Liver (tissue), 9 donors: Measurements from ENCODE around the gene NDUFB7. TPM values are rescaled to one million over a fixed set of nuclear protein-coding genes. Genes with fewer than 3 reads are reported as not detected.

Experiments
- DNase-seq: peaks from one replicate; pipeline ENCODE4 v3.0.0-alpha.2; 2017; ENCODE audit warnings: low spot score
- H3K27ac ChIP-seq, 2 donors: one replicate each; pipeline ENCODE4 v1.7.0; 2013; ENCODE audit warnings: inconsistent platforms in 2 of 2, low read length in 2 of 2, control low read depth in 1 of 2, low read depth in 1 of 2, mild to moderate bottlenecking in 1 of 2
- H3K27me3 ChIP-seq, 4 donors: one replicate each; pipeline versions ENCODE4 v1.6.1 to v1.7.0; 2013; ENCODE audit warnings: low read length in 3 of 4, inconsistent platforms in 1 of 4, mild to moderate bottlenecking in 1 of 4, moderate library complexity in 1 of 4; ENCODE audit not compliant: control insufficient read depth in 4 of 4, insufficient read depth in 4 of 4
- H3K36me3 ChIP-seq, 4 donors: one replicate each; pipeline versions ENCODE4 v1.6.1 to v1.7.0; 2013; ENCODE audit warnings: low read length in 3 of 4, mild to moderate bottlenecking in 3 of 4, low read depth in 1 of 4, moderate library complexity in 1 of 4; ENCODE audit not compliant: control insufficient read depth in 4 of 4, insufficient read depth in 3 of 4
- H3K4me1 ChIP-seq, 4 donors: one replicate each; pipeline versions ENCODE4 v1.6.1 to v1.7.0; 2013; ENCODE audit warnings: low read length in 3 of 4, mild to moderate bottlenecking in 3 of 4, moderate library complexity in 1 of 4; ENCODE audit not compliant: control insufficient read depth in 4 of 4, insufficient read depth in 4 of 4
- H3K4me3 ChIP-seq, 3 donors: one replicate each; pipeline versions ENCODE4 v1.6.1 to v1.7.0; 2013; ENCODE audit warnings: low read length in 3 of 3, control low read depth in 1 of 3, low read depth in 1 of 3, mild to moderate bottlenecking in 1 of 3
- H3K9ac ChIP-seq, 2 donors: one replicate each; pipeline ENCODE4 v1.7.0; 2013; ENCODE audit warnings: low read length in 2 of 2, mild to moderate bottlenecking in 2 of 2, moderate library complexity in 2 of 2, control low read depth in 1 of 2, low read depth in 1 of 2
- H3K9me3 ChIP-seq, 4 donors: one replicate each; pipeline versions ENCODE4 v1.6.1 to v1.7.0; 2013; ENCODE audit warnings: low read length in 3 of 4; ENCODE audit not compliant: control insufficient read depth in 4 of 4
- ATF3 ChIP-seq: IDR thresholded peaks from 2 replicates; pipeline ENCODE4 v1.6.1; 2016; ENCODE audit warnings: antibody characterized with exemption
- CTCF ChIP-seq: fragments of 150-350 bp; IDR thresholded peaks from 2 replicates; pipeline ENCODE4 v1.5.1; 2017; ENCODE audit warnings: improper control_type of control experiment, low read depth, low read length; ENCODE audit not compliant: missing input control
- EGR1 ChIP-seq, 2 donors: IDR thresholded peaks; 2 replicates each; pipeline ENCODE4 v1.6.1; 2016 to 2018; ENCODE audit warnings: antibody characterized with exemption in 2 of 2, low read depth in 2 of 2
- FOXA1 ChIP-seq: IDR thresholded peaks from 2 replicates; pipeline ENCODE4 v1.6.1; 2016; ENCODE audit warnings: antibody characterized with exemption
- FOXA2 ChIP-seq: IDR thresholded peaks from 2 replicates; pipeline ENCODE4 v1.6.1; 2016; ENCODE audit warnings: antibody characterized with exemption
- GABPA ChIP-seq, 2 donors: IDR thresholded peaks in 1 of 2; conservative IDR thresholded peaks in 1 of 2; 2 replicates each; pipeline ENCODE4 v1.6.1; 2016; ENCODE audit warnings: antibody characterized with exemption in 2 of 2, mild to moderate bottlenecking in 1 of 2, moderate library complexity in 1 of 2
- HNF4A ChIP-seq, 2 donors: conservative IDR thresholded peaks; 2 replicates each; pipeline ENCODE4 v1.6.1; 2016; ENCODE audit warnings: antibody characterized with exemption in 2 of 2, mild to moderate bottlenecking in 2 of 2
- HNF4G ChIP-seq: IDR thresholded peaks from 2 replicates; pipeline ENCODE4 v1.6.1; 2016; ENCODE audit warnings: antibody characterized with exemption
- JUND ChIP-seq, 2 donors: IDR thresholded peaks; 2 replicates each; pipeline ENCODE4 v1.6.1; 2016; ENCODE audit warnings: antibody characterized with exemption in 2 of 2
- MAX ChIP-seq: IDR thresholded peaks from 2 replicates; pipeline ENCODE4 v1.6.1; 2016; ENCODE audit warnings: antibody characterized with exemption
- NR2F2 ChIP-seq: IDR thresholded peaks from 2 replicates; pipeline ENCODE4 v1.6.1; 2016; ENCODE audit warnings: antibody characterized with exemption
- RAD21 ChIP-seq, 2 donors: IDR thresholded peaks; 2 replicates each; pipeline ENCODE4 v1.6.1; 2016; ENCODE audit warnings: antibody characterized with exemption in 2 of 2, mild to moderate bottlenecking in 2 of 2
- REST ChIP-seq: IDR thresholded peaks from 2 replicates; pipeline ENCODE4 v1.6.1; 2016; ENCODE audit warnings: antibody characterized with exemption, mild to moderate bottlenecking
- RXRA ChIP-seq, 2 donors: IDR thresholded peaks; 2 replicates each; pipeline ENCODE4 v1.6.1; 2017 to 2018; ENCODE audit warnings: antibody characterized with exemption in 2 of 2, mild to moderate bottlenecking in 1 of 2
- SP1 ChIP-seq: IDR thresholded peaks from 2 replicates; pipeline ENCODE4 v1.6.1; 2018; ENCODE audit warnings: antibody characterized with exemption, mild to moderate bottlenecking
- TAF1 ChIP-seq: conservative IDR thresholded peaks from 2 replicates; pipeline ENCODE4 v1.6.1; 2016; ENCODE audit warnings: antibody characterized with exemption, mild to moderate bottlenecking
- YY1 ChIP-seq: IDR thresholded peaks from 2 replicates; pipeline ENCODE4 v1.6.1; 2016; ENCODE audit warnings: antibody characterized with exemption, mild to moderate bottlenecking
- ZBTB33 ChIP-seq: IDR thresholded peaks from 2 replicates; pipeline ENCODE4 v1.6.1; 2016; ENCODE audit warnings: antibody characterized with exemption
- WGBS: extraction: QIAGEN DNeasy Blood & Tissue Kit; methylation state at CpG from one replicate; pipeline ENCODE4 v1.1.7; 2013; 5-methylcytosine and 5-hydroxymethylcytosine counted together
- polyA plus RNA-seq, 2 donors: library from polyadenylated mRNA; stranded (reverse) in 1 of 2; unstranded in 1 of 2; fragments of 200-250 nt in 1 of 2; fragments of >200 nt in 1 of 2; fragmentation: Nextera tagmentation in 1 of 2; extraction: Ambion mirVana in 1 of 2; gene quantifications; one replicate each; pipeline versions ENCODE4 v1.2.1 to v1.2.3, GENCODE V29; 2013 to 2015
- total RNA-seq, 2 donors: library from RNA; depleted of rRNA; stranded (reverse); fragments of >200 nt; gene quantifications; one replicate each; pipeline ENCODE4 v1.2.3, GENCODE V29; 2014
- donor health status: healthy.
- donor health status: healthy.
- donor health status: healthy.
- donor health status: healthy.
- donor health status: healthy.

NDUFB7 gene
- total RNA-seq: 100 to 1,000 TPM; 110 to 222 TPM
- polyA plus RNA-seq: 100 to 1,000 TPM; 282 to 293 TPM

GRCh38 chr19:14571695-14572490 is at the start of gene NDUFB7:
Gene NDUFB7, minus strand, starts transcription at chr19:14572066. Its CDS starts 66 bp downstream, at chr19:14572000.
- TF ChIP-seq HNF4A (conservative IDR thresholded peaks at IDR 0.05) (peak; percentile 15 to 59), HNF4G (no peak), RXRA (IDR thresholded peaks at IDR 0.05) (peak; percentile 64 to 88), EGR1 (IDR thresholded peaks at IDR 0.05; ENCODE audit: low read depth in 2 of 2) (peak in 1 of 2 donors; percentile 32), YY1 (peak; percentile 69), JUND (IDR thresholded peaks at IDR 0.05) (no peak), FOXA1 (peak; percentile 53), RAD21 (IDR thresholded peaks at IDR 0.05) (peak; percentile 60 to 79), ATF3 (no peak), SP1 (peak; percentile 61), REST (no peak), CTCF (peak; percentile 64), TAF1 (no peak), MAX (no peak), ZBTB33 (peak; percentile 44), NR2F2 (peak; percentile 98), GABPA (IDR thresholded peaks at IDR 0.05 in 1 of 2, conservative IDR thresholded peaks at IDR 0.05 in 1 of 2) (peak; percentile 86 to 98), FOXA2 (peak; percentile 9)
- Histone ChIP-seq H3K9me3 (no peaks in the 10 kb centered on the region), H3K4me3 (peak within 1 kb of the TSS; percentile 76 to 99 (median 93)), H3K36me3 (no peaks in the 10 kb centered on the region), H3K27me3 (no peaks in the 10 kb centered on the region), H3K27ac (peak within 1 kb of the TSS; percentile 66 to 86), H3K9ac (peak within 1 kb of the TSS; percentile 59 to 99), H3K4me1 (peaks cover 7 to 16% (median 12%) of the 10 kb centered on the region in 4 donors)
- WGBS: 3% methylated on average over 40 of the region's 40 CpGs
- peak; percentile 83 for DNase-seq
